Suprapubic skin (tissue), 4 donors: Measurements from ENCODE around the gene PASD1. TPM values are rescaled to one million over a fixed set of nuclear protein-coding genes. Genes with fewer than 3 reads are reported as not detected.
"Not testable (repeated sequence)": the region's sequence is repeated elsewhere in the genome, so short reads cannot be mapped to it uniquely, and the experiment has no call there.

Experiments used
- DNase-seq, 2 donors: peaks; one replicate each; pipeline ENCODE4 v3.0.0-alpha.2; 2019; ENCODE audit warnings: low spot score in 2 of 2
- H3K27ac ChIP-seq: fragments of 200-600 bp; sonication (generic); one replicate; pipeline ENCODE4 v1.5.1; 2019
- H3K27me3 ChIP-seq: fragments of 200-600 bp; sonication (generic); one replicate; pipeline ENCODE4 v1.5.1; 2019
- H3K36me3 ChIP-seq: fragments of 200-600 bp; sonication (generic); one replicate; pipeline ENCODE4 v1.5.1; 2019
- H3K4me1 ChIP-seq: fragments of 200-600 bp; sonication (generic); one replicate; pipeline ENCODE4 v1.5.1; 2019
- H3K4me3 ChIP-seq: fragments of 200-600 bp; sonication (generic); one replicate; pipeline ENCODE4 v1.5.1; 2019; ENCODE audit warnings: mild to moderate bottlenecking
- H3K9me3 ChIP-seq: fragments of 200-600 bp; sonication (generic); one replicate; pipeline ENCODE4 v1.5.1; 2019
- EP300 ChIP-seq: sonication (generic); formaldehyde crosslinking; IDR thresholded peaks from one replicate; pipeline ENCODE4 v1.6.1; 2017; ENCODE audit warnings: antibody characterized with exemption
- POLR2A ChIP-seq, 2 donors: fragments of 450-650 bp; IDR thresholded peaks; one replicate each; pipeline ENCODE4 v1.6.1; 2017; ENCODE audit warnings: antibody characterized with exemption in 2 of 2, mild to moderate bottlenecking in 2 of 2, moderate library complexity in 2 of 2
- POLR2AphosphoS5 ChIP-seq, 3 donors: sonication (generic); formaldehyde crosslinking; IDR thresholded peaks; one replicate each; pipeline ENCODE4 v1.6.1; 2017; ENCODE audit warnings: antibody characterized with exemption in 3 of 3
- WGBS: methylation state at CpG from one replicate; pipeline ENCODE4 v1.1.5; 2018; 5-methylcytosine and 5-hydroxymethylcytosine counted together
- total RNA-seq, 4 donors: library from RNA; depleted of rRNA; stranded (reverse); fragments of >200 nt; gene quantifications; one replicate each; pipeline ENCODE4 v1.1.0, GENCODE V29; 2016
- TF ChIP-seq, protein P1 (sequence below), 2 donors: fragments of 200-600 bp in 1 of 2; fragments of 450-650 bp in 1 of 2; sonication (generic) in 1 of 2; IDR thresholded peaks; one replicate each; pipeline ENCODE4 v1.5.1; 2016 to 2019; ENCODE audit warnings: antibody characterized with exemption in 2 of 2, mild to moderate bottlenecking in 1 of 2, moderate library complexity in 1 of 2

The PASD1 gene
- total RNA-seq, 4 donors from 2014 or later = not detected

DNA sequence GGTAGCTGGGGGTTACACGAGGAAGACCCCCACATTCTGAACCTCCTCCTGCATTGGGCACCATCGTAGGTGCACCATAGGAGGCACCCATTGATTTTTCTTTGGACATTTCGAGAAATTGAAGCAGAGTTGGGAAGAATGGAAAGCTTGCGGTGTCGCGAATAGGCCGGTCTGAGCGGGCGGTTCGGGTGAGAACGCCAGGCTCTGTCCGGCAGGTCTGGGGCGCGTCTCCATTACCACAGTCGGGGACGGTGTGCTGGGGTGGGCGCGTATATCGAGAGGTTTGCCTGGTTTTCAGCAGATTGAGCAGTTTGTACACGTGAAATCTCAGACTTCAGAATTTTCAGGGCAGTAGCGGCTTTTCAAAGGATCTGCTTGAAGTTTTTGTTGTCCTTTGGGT is 560 bp downstream of the PASD1 start:
- Histone ChIP-seq H3K27ac (no peak overlapping the region), H3K27me3 (no peaks in the 10 kb centered on the region), H3K9me3 (no peaks in the 10 kb centered on the region), H3K4me1 (no peaks in the 10 kb centered on the region), H3K4me3 (no peak overlapping the region), H3K36me3 (no peaks in the 10 kb centered on the region)
- TF ChIP-seq EP300 (no peak), POLR2A (IDR thresholded peaks at IDR 0.05) (no peak), POLR2AphosphoS5 (IDR thresholded peaks at IDR 0.05) (no peak)
- TF ChIP-seq, protein P1, sequence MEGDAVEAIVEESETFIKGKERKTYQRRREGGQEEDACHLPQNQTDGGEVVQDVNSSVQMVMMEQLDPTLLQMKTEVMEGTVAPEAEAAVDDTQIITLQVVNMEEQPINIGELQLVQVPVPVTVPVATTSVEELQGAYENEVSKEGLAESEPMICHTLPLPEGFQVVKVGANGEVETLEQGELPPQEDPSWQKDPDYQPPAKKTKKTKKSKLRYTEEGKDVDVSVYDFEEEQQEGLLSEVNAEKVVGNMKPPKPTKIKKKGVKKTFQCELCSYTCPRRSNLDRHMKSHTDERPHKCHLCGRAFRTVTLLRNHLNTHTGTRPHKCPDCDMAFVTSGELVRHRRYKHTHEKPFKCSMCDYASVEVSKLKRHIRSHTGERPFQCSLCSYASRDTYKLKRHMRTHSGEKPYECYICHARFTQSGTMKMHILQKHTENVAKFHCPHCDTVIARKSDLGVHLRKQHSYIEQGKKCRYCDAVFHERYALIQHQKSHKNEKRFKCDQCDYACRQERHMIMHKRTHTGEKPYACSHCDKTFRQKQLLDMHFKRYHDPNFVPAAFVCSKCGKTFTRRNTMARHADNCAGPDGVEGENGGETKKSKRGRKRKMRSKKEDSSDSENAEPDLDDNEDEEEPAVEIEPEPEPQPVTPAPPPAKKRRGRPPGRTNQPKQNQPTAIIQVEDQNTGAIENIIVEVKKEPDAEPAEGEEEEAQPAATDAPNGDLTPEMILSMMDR (IDR thresholded peaks at IDR 0.05) = no peak
- WGBS = 95% methylated on average over 21 of the region's 21 CpGs
- no peak for DNase-seq

DNA sequence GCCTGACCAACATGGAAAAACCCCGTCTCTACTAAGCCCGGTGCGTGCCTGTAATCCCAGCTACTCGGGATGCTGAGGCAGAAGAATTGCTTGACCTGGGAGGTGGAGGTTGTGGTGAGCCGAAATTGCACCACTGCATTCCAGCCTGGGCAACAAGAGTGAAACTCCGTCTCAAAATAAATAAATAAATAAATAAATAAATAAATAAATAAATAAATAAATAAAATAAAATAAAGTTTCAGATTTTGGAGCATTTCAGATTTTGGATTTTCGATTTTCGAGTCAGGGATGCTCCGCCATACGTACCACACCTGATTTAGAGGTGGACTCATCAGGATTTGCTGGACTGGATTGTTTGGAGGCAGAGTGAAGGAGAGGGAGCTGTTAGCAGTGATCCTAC is 3.4 kb downstream of the PASD1 start:
- H3K4me1 ChIP-seq, H3K27me3 ChIP-seq, H3K9me3 ChIP-seq, H3K36me3 ChIP-seq, H3K4me3 ChIP-seq, DNase-seq, H3K27ac ChIP-seq: not testable (repeated sequence)
- 90% methylated on average over 10 of the region's 10 CpGs for WGBS

DNA sequence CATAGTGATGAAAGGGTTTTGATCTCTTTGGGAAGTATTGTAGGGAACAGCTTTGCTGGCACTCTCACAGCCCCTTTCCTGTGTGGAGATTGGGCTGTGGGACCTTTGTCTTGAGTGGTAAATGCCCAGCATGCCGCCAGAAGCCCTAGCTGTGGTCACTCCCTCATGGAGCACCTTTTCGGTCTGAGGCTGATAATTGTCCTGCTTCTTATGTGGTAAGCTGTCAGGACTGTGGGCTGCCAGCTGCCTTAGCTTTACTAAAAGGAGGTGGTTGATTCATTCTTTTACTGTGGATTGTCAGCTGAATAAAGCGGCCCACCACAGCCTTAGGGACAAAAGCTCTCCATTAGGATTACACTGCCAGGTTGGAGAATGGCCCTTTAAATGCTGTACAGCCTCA is 7.1 kb downstream of the PASD1 start:
- 58% methylated on average over 3 of the region's 3 CpGs for WGBS
- Histone ChIP-seq H3K36me3 (no peaks in the 10 kb centered on the region), H3K27me3 (no peaks in the 10 kb centered on the region), H3K4me3 (no peak overlapping the region), H3K4me1 (no peaks in the 10 kb centered on the region), H3K27ac (no peak overlapping the region), H3K9me3 (no peaks in the 10 kb centered on the region)
- DNase-seq = no peak
- TF ChIP-seq, protein P1 (IDR thresholded peaks at IDR 0.05) = no peak
- TF ChIP-seq EP300 (no peak), POLR2A (IDR thresholded peaks at IDR 0.05) (no peak), POLR2AphosphoS5 (IDR thresholded peaks at IDR 0.05) (no peak)

GRCh38 chrX:151593384-151593783 is 29.9 kb downstream of the PASD1 start:
- not testable (repeated sequence) for H3K27ac ChIP-seq, H3K27me3 ChIP-seq, H3K36me3 ChIP-seq, H3K4me3 ChIP-seq, H3K9me3 ChIP-seq, H3K4me1 ChIP-seq, DNase-seq
- 93% methylated on average over 3 of the region's 3 CpGs for WGBS

GRCh38 chrX:151596282-151596681 is 32.8 kb downstream of the PASD1 start:
- TF ChIP-seq, protein P1 (IDR thresholded peaks at IDR 0.05) = no peak
- no peak for TF ChIP-seq POLR2AphosphoS5 (IDR thresholded peaks at IDR 0.05)
- TF ChIP-seq EP300 = no peak
- no peak for TF ChIP-seq POLR2A (IDR thresholded peaks at IDR 0.05)
- Histone ChIP-seq H3K27me3 (no peaks in the 10 kb centered on the region), H3K27ac (no peak overlapping the region), H3K36me3 (no peaks in the 10 kb centered on the region), H3K4me1 (no peaks in the 10 kb centered on the region), H3K9me3 (no peaks in the 10 kb centered on the region), H3K4me3 (no peak overlapping the region)
- 6% methylated on average over 1 of the region's 1 CpG for WGBS
- no peak for DNase-seq

DNA sequence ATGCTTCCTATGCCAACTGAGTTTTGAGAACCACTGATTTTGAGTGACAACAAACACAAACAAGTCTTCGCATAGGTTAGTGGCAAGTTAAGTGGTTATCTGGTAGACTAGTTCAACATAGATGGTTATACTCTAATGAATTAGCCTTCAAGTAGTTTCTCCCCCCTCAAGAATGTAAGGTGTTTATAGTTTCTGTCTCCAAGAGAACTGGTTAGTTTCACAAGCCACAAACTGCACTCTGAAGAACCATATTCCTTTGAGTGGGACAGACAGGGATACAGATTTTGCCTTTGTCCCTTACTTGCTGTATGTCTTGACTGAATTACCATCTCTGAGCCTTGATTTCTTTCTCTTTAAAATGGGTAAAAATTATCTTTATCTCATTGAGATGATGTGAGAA is 41.5 kb downstream of the PASD1 start:
- Histone ChIP-seq H3K4me1 (no peaks in the 10 kb centered on the region), H3K4me3 (no peak overlapping the region), H3K9me3 (no peaks in the 10 kb centered on the region), H3K36me3 (no peaks in the 10 kb centered on the region), H3K27me3 (no peaks in the 10 kb centered on the region), H3K27ac (no peak overlapping the region)
- TF ChIP-seq, protein P1 (IDR thresholded peaks at IDR 0.05) = no peak
- no peak for TF ChIP-seq POLR2AphosphoS5 (IDR thresholded peaks at IDR 0.05)
- no peak for TF ChIP-seq EP300
- TF ChIP-seq POLR2A (IDR thresholded peaks at IDR 0.05) = no peak
- no peak for DNase-seq
- WGBS = 100% methylated on average over 1 of the region's 1 CpG
